Esophagus muscularis mucosa (tissue), 4 donors: ENCODE results near the gene CEP20. TPM values are rescaled to one million over a fixed set of nuclear protein-coding genes. Genes with fewer than 3 reads are reported as not detected.

Experiments used
- DNase-seq: peaks from one replicate; pipeline ENCODE4 v3.0.0-alpha.2; 2017; ENCODE audit errors: extremely low spot score
- H3K27ac ChIP-seq, 4 donors: fragments of 200-600 bp; sonication (generic); replicated peaks in 1 of 4; 1 replicate in 3 of 4; 2 replicates in 1 of 4; pipeline ENCODE4 v1.5.1; 2016 to 2019; ENCODE audit warnings: mild to moderate bottlenecking in 1 of 4
- H3K27me3 ChIP-seq, 4 donors: fragments of 200-600 bp; sonication (generic); one replicate each; pipeline versions ENCODE4 v1.5.1 to v1.6.0; 2016 to 2019
- H3K36me3 ChIP-seq, 4 donors: fragments of 200-600 bp; sonication (generic); one replicate each; pipeline ENCODE4 v1.5.1; 2016 to 2019
- H3K4me1 ChIP-seq, 4 donors: fragments of 200-600 bp; sonication (generic); one replicate each; pipeline ENCODE4 v1.5.1; 2016 to 2019
- H3K4me3 ChIP-seq, 4 donors: fragments of 200-600 bp; sonication (generic); 1 replicate in 2 of 4; 2 replicates in 2 of 4; pipeline ENCODE4 v1.5.1; 2016 to 2019; ENCODE audit warnings: mild to moderate bottlenecking in 4 of 4, moderate library complexity in 1 of 4
- H3K9me3 ChIP-seq, 4 donors: fragments of 200-600 bp; sonication (generic); 1 replicate in 3 of 4; 2 replicates in 1 of 4; pipeline ENCODE4 v1.5.1; 2016 to 2019
- CTCF ChIP-seq, 3 experiments: fragments of 200-600 bp in 2 of 3; fragments of 450-650 bp in 1 of 3; sonication (generic) in 2 of 3; IDR thresholded peaks; one replicate each; pipeline ENCODE4 v1.5.1; 2017 to 2019; ENCODE audit warnings: antibody characterized with exemption in 3 of 3, mild to moderate bottlenecking in 2 of 3, moderate library complexity in 1 of 3
- EP300 ChIP-seq: sonication (generic); formaldehyde crosslinking; IDR thresholded peaks from one replicate; pipeline ENCODE4 v1.6.1; 2017; ENCODE audit warnings: antibody characterized with exemption
- POLR2A ChIP-seq: fragments of 450-650 bp; IDR thresholded peaks from one replicate; pipeline ENCODE4 v1.6.1; 2017; ENCODE audit warnings: antibody characterized with exemption, moderate library complexity, mild to moderate bottlenecking, low read depth
- POLR2AphosphoS5 ChIP-seq, 2 donors: sonication (generic); formaldehyde crosslinking; IDR thresholded peaks; one replicate each; pipeline ENCODE4 v1.6.1; 2017; ENCODE audit warnings: antibody characterized with exemption in 2 of 2
- WGBS: methylation state at CpG from one replicate; pipeline ENCODE4 v1.1.5; 2018; 5-methylcytosine and 5-hydroxymethylcytosine counted together
- intact Hi-C: fragments of 100-400 bp; cut with DNase I; formaldehyde crosslinking; loops from one replicate; pipeline ENCODE4 v1.15.1; 2023
- total RNA-seq, 4 donors: library from RNA; depleted of rRNA; stranded (reverse); fragments of >200 nt; gene quantifications; one replicate each; pipeline versions ENCODE4 v1.1.0 to v1.2.1, GENCODE V29; 2016

CEP20 gene
- total RNA-seq, 4 donors from 2014 or later, result 25.2 to 36.1 (median 32.0) TPM

GRCh38 chr16:15879255-15879811, 9.1 kb downstream of the CEP20 start:
- Histone ChIP-seq H3K4me3 (no peak overlapping the region), H3K27me3 (no peaks in the 10 kb centered on the region), H3K36me3 (peaks cover 13 to 57% (median 37%) of the 10 kb centered on the region in 4 donors), H3K27ac (peak overlapping the region; percentile 65 to 79 (median 75)), H3K9me3 (no peaks in the 10 kb centered on the region), H3K4me1 (peaks cover 12 to 67% (median 44%) of the 10 kb centered on the region in 4 donors)
- no peak for DNase-seq
- intact Hi-C loops, result no loop called here
- no peak for TF ChIP-seq EP300
- TF ChIP-seq POLR2AphosphoS5 (IDR thresholded peaks at IDR 0.05), result peak in 1 of 2 donors; percentile 66
- no peak for TF ChIP-seq POLR2A
- TF ChIP-seq CTCF (IDR thresholded peaks at IDR 0.05), result no peak
- 84% methylated on average over 2 of the region's 2 CpGs for WGBS

GRCh38 chr16:15876503-15876902, 11.9 kb downstream of the CEP20 start:
- peak overlapping the region in 2 of 4 donors; percentile 5 to 95 for H3K27ac ChIP-seq
- no peaks in the 10 kb centered on the region for H3K9me3 ChIP-seq
- DNase-seq, result no peak
- intact Hi-C loops, result no loop called here
- peaks cover 15 to 66% (median 53%) of the 10 kb centered on the region in 4 donors for H3K4me1 ChIP-seq
- H3K27me3 ChIP-seq, result no peaks in the 10 kb centered on the region
- no peak overlapping the region for H3K4me3 ChIP-seq
- WGBS, result 90% methylated on average over 5 of the region's 5 CpGs
- TF ChIP-seq EP300, result no peak
- no peak for TF ChIP-seq CTCF (IDR thresholded peaks at IDR 0.05)
- TF ChIP-seq POLR2A, result no peak
- no peak for TF ChIP-seq POLR2AphosphoS5 (IDR thresholded peaks at IDR 0.05)
- peaks cover 0 to 57% (median 33%) of the 10 kb centered on the region in 4 donors for H3K36me3 ChIP-seq

- TF ChIP-seq CTCF (IDR thresholded peaks at IDR 0.05) (peak; percentile 63 to 74 (median 65)), POLR2A (no peak), POLR2AphosphoS5 (IDR thresholded peaks at IDR 0.05) (peak; percentile 23 to 80), EP300 (no peak)
- Histone ChIP-seq H3K4me1 (peaks cover 15 to 66% (median 59%) of the 10 kb centered on the region in 4 donors), H3K9me3 (no peaks in the 10 kb centered on the region), H3K27me3 (no peaks in the 10 kb centered on the region), H3K4me3 (no peak overlapping the region), H3K27ac (peak overlapping the region; percentile 67 to 95 (median 81)), H3K36me3 (peaks cover 0 to 73% (median 42%) of the 10 kb centered on the region in 4 donors)
- intact Hi-C loops, result loop anchor here (5.0 kb wide), 1 partner anchor 252 kb away; no protein-coding TSS in a partner anchor
- WGBS, result 28% methylated on average over 7 of the region's 7 CpGs
- no peak for DNase-seq
Measured at GRCh38 chr16:15874745-15875314, 13.6 kb downstream of the CEP20 start.

- WGBS, result 97% methylated on average over 1 of the region's 1 CpG
- intact Hi-C loops, result loop anchor here (5.0 kb wide), 1 partner anchor 254 kb away; no protein-coding TSS in a partner anchor
Measured at GRCh38 chr16:15873737-15874136, 14.7 kb downstream of the CEP20 start.

More at GRCh38 chr16:15873737-15874136, 14.7 kb downstream of the CEP20 start:
- Histone ChIP-seq H3K4me1 (peaks cover 7 to 65% (median 61%) of the 10 kb centered on the region in 4 donors), H3K27me3 (no peaks in the 10 kb centered on the region), H3K36me3 (peaks cover 0 to 75% (median 43%) of the 10 kb centered on the region in 4 donors), H3K4me3 (no peak overlapping the region), H3K9me3 (no peaks in the 10 kb centered on the region), H3K27ac (peak overlapping the region; percentile 67 to 95 (median 81))
- no peak for DNase-seq
- TF ChIP-seq POLR2A (no peak), EP300 (no peak), CTCF (IDR thresholded peaks at IDR 0.05) (no peak), POLR2AphosphoS5 (IDR thresholded peaks at IDR 0.05) (no peak)
